NT2/D1 (cell line): ENCODE data around the gene ROR1.

ENCODE experiments used
- DNase-seq: peaks from one replicate; pipeline ENCODE4 v3.0.0-alpha.2; 2011; ENCODE audit warnings: low read depth, low spot score
- H3K27me3 ChIP-seq: 2 replicates; pipeline ENCODE4 v1.6.0; 2011; ENCODE audit warnings: mild to moderate bottlenecking; ENCODE audit not compliant: insufficient read length, insufficient read depth
- H3K36me3 ChIP-seq: 2 replicates; pipeline ENCODE4 v1.6.1; 2011; ENCODE audit warnings: mild to moderate bottlenecking, low read length, mixed read lengths; ENCODE audit not compliant: insufficient read depth, insufficient read length
- H3K4me1 ChIP-seq: 2 replicates; pipeline ENCODE4 v1.5.1; 2011; ENCODE audit not compliant: insufficient read depth, insufficient read length
- H3K4me3 ChIP-seq: 2 replicates; pipeline ENCODE4 v1.5.1; 2011; ENCODE audit warnings: low read depth; ENCODE audit not compliant: insufficient read length
- H3K9ac ChIP-seq: 2 replicates; pipeline ENCODE4 v1.6.0; 2011; ENCODE audit warnings: low read depth; ENCODE audit not compliant: insufficient read length
- H3K9me3 ChIP-seq: 2 replicates; pipeline ENCODE4 v1.5.1; 2011; ENCODE audit warnings: mild to moderate bottlenecking, low read length; ENCODE audit not compliant: insufficient read depth
- SUZ12 ChIP-seq: IDR thresholded peaks from 2 replicates; pipeline ENCODE4 v1.6.1; 2011; ENCODE audit not compliant: insufficient read length, insufficient read depth; ENCODE audit errors: extremely low read depth
- YY1 ChIP-seq: IDR thresholded peaks from 2 replicates; pipeline ENCODE4 v1.6.1; 2011; ENCODE audit not compliant: insufficient read length, insufficient read depth
- ZNF274 ChIP-seq: IDR thresholded peaks from 2 replicates; pipeline ENCODE4 v1.6.1; 2011; ENCODE audit warnings: mild to moderate bottlenecking, low read depth, low read length

Gene ROR1

DNA sequence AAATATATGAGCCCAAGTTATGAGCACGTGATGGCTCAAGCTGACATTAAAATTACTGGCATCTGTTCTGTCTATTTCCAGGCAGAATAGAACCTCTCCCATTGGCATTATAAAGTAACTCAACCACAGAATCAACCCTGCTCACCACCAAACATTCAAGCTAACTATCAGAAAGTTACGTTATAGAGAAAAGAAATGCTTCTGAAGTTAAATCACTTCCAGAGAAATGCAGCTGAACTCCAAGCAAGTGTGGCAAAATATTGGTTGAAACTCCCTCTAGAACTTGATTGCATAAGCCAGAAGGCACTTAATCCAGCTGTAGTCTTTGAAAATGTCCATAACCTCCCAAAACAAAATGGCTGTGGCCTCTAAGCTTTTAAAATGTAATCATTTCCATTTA, 393.4 kb downstream of the ROR1 start:
- DNase-seq: no peak
- TF ChIP-seq SUZ12: no peak
- no peak for TF ChIP-seq YY1
- no peak for TF ChIP-seq ZNF274

DNA sequence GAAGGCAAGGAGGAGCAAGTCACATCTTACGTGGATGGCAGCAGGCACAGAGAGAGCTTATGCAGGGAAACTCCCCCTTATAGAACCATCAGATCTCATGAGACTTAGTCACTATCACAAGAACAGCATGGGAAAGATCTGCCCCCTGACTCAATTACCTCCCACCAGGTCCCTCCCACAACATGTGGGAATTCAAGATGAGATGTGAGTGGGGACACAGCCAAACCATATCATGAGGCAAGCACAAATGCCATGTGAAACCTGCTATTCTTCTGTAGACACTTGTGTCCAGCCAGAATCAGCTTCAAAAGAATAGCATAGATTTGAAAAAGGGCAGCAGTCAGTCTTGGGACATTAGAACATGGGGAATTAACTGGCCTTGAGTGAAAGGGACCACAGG, 397.4 kb downstream of the ROR1 start:
- Histone ChIP-seq H3K4me3 (no peak overlapping the region), H3K4me1 (peaks cover 4% of the 10 kb centered on the region), H3K9me3 (peaks cover 21% of the 10 kb centered on the region), H3K27me3 (no peaks in the 10 kb centered on the region), H3K9ac (no peak overlapping the region), H3K36me3 (peaks cover 4% of the 10 kb centered on the region)
- TF ChIP-seq ZNF274: no peak
- no peak for TF ChIP-seq YY1
- no peak for TF ChIP-seq SUZ12
- no peak for DNase-seq

More for the DNA sequence above, 393.4 kb downstream of the ROR1 start:
- Histone ChIP-seq H3K9me3 (peaks cover 21% of the 10 kb centered on the region), H3K4me1 (peaks cover 4% of the 10 kb centered on the region), H3K9ac (no peak overlapping the region), H3K36me3 (peaks cover 8% of the 10 kb centered on the region), H3K27me3 (no peaks in the 10 kb centered on the region), H3K4me3 (no peak overlapping the region)

DNA sequence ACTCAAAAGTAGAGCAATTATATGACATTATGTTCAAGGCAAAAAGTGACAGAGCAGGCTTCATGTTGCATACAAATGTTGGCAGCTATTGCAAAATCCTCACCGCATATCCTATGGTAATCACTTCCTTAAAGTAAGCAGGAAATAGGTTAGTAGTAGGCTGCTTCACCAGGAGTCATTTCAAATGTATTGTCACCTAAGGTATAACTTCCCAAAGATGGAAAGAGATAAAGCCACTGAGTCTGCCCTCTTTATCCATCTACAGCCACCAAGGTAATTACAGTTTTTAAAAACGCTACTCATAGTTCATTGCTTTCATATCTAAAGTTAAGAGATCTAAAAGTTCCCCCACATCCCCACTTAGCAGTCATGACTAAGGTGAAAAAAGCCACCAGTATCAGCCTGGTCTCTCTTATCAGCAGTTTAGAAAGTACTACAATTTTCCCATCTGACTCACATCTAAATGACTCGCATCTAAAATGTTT, 398.0 kb downstream of the ROR1 start:
- peaks cover 4% of the 10 kb centered on the region for H3K36me3 ChIP-seq
- H3K4me1 ChIP-seq: peaks cover 4% of the 10 kb centered on the region
- peaks cover 21% of the 10 kb centered on the region for H3K9me3 ChIP-seq
- H3K9ac ChIP-seq: no peak overlapping the region
- no peaks in the 10 kb centered on the region for H3K27me3 ChIP-seq
- TF ChIP-seq ZNF274: no peak
- TF ChIP-seq YY1: no peak
- TF ChIP-seq SUZ12: no peak
- no peak for DNase-seq
- H3K4me3 ChIP-seq: no peak overlapping the region

DNA sequence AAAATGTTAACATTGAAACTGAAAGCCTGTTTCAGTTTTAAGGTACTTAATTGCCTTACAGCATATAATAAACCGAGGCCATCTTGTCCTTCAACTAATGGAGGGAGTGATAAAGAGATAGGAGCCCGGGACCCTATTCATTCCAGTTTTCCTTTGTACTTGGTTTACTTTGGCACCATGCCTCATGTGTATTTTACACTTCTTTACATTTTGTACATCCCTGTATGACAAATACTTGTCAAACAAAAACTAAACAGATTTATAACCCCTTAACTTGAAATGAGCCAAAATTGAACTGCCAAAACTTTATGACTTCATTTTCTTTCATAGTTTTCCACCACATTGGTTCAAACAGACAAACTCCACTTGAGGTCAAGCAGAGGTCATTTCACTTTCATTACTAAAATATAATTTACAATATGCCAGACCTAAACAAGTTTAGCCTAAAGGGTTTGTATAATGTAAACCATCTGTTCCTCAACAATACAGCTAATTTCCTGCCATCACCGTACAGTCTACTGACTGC, 398.7 kb downstream of the ROR1 start:
- peaks cover 21% of the 10 kb centered on the region for H3K9me3 ChIP-seq
- no peaks in the 10 kb centered on the region for H3K27me3 ChIP-seq
- peaks cover 6% of the 10 kb centered on the region for H3K36me3 ChIP-seq
- no peak overlapping the region for H3K4me3 ChIP-seq
- TF ChIP-seq YY1 (no peak), SUZ12 (no peak), ZNF274 (no peak)
- DNase-seq: no peak
- H3K4me1 ChIP-seq: peaks cover 4% of the 10 kb centered on the region
- H3K9ac ChIP-seq: no peak overlapping the region

DNA sequence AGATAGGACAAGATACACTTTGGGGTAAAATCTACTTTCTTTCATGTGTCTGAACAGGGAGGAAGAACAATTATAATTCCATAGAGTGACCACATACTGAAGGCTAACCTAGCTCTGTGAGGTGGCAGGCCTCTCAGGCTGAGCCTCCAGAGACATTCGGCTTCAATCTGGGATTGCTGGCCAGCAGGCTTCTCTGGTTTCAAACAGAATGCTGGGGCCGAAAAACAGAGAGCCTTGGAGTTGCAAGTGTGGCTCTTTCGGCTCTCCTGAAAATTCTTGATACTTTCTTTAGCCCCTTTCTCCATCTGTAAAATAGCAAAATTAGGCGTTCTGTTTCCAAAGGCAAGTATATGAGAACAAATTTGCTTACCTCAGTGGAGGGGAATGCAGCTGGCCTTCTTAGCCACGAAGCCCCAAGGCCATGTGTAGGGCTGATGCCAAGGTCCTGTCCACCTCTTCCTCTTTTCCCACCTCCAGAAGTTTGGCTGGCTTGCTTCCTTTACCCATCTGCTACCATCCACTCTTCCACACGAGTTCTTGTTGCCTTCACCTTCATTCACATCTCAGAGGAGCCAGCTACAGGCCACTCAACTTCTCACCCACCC, 399.6 kb downstream of the ROR1 start:
- no peak overlapping the region for H3K9ac ChIP-seq
- H3K4me1 ChIP-seq: peaks cover 4% of the 10 kb centered on the region
- TF ChIP-seq SUZ12: no peak
- TF ChIP-seq ZNF274: no peak
- no peak for TF ChIP-seq YY1
- peaks cover 19% of the 10 kb centered on the region for H3K9me3 ChIP-seq
- DNase-seq: no peak
- peaks cover 15% of the 10 kb centered on the region for H3K36me3 ChIP-seq
- no peak overlapping the region for H3K4me3 ChIP-seq
- H3K27me3 ChIP-seq: no peaks in the 10 kb centered on the region

DNA sequence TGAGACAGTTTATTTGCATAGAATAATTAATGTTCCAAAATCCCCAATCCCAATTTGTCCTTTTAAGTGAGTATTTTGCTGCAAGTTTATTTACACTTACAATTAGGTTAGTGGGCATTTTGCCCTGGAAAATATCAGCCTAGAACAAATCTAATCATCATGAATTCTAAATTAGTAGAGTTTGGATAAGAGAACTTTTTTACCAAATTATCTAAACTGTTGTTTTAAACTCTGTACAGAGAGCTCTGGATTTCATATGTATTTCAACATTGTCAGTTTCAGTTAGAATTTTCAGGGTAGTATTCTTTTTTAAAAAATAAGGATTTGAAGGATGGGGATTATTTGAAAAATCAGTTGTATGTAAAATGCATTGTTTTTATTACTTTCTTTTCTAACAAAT, 401.8 kb downstream of the ROR1 start:
- Histone ChIP-seq H3K36me3 (peaks cover 21% of the 10 kb centered on the region), H3K9ac (no peak overlapping the region), H3K9me3 (no peaks in the 10 kb centered on the region), H3K4me1 (peaks cover 4% of the 10 kb centered on the region), H3K27me3 (no peaks in the 10 kb centered on the region), H3K4me3 (no peak overlapping the region)
- TF ChIP-seq ZNF274: no peak
- no peak for TF ChIP-seq YY1
- no peak for TF ChIP-seq SUZ12
- no peak for DNase-seq

DNA sequence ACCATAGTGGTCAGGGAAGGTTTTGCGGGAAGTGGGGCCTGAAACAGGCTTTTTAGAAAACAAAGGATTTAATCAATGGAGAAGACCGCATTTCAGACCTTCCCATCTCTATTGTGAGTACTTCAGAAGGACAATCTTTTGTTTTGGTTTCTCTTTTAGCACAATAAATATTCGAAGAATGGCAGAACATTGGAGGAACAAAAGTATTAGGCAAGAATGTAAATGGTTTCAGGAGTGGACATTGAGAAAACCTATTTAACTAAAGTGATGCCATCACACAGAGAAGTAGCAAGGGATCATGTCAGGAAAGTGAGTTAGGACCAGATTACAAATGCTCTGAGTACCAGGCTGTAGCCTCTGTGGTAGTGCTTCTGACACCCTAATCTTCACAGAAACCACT, 402.8 kb downstream of the ROR1 start:
- Histone ChIP-seq H3K9ac (no peak overlapping the region), H3K4me1 (peaks cover under 1% of the 10 kb centered on the region), H3K4me3 (no peak overlapping the region), H3K9me3 (no peaks in the 10 kb centered on the region), H3K27me3 (no peaks in the 10 kb centered on the region), H3K36me3 (peaks cover 21% of the 10 kb centered on the region)
- TF ChIP-seq ZNF274 (no peak), YY1 (no peak), SUZ12 (no peak)
- DNase-seq: peak; percentile 36

DNA sequence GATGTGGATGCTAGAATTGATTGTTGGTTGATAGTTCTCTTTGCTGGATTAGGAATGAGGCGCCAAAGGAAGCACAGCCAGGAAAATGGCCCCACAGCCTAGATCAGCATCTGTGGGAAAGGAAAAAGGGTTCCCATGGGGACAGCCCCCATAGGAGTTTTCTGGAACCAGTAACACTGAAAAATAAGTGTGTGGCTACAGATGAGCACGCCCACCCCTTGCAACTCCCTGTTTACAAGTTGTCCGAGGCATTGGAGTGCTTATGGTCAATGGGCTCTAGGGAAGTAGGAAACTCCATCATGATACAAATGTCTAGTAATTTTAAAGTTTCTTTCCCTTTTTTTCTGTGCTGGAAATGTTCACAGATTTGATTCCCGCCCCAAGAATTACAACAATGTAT, 405.8 kb downstream of the ROR1 start:
- H3K9ac ChIP-seq: no peak overlapping the region
- TF ChIP-seq ZNF274: no peak
- no peak for TF ChIP-seq YY1
- no peak for TF ChIP-seq SUZ12
- H3K4me1 ChIP-seq: no peaks in the 10 kb centered on the region
- no peak for DNase-seq
- no peaks in the 10 kb centered on the region for H3K9me3 ChIP-seq
- H3K36me3 ChIP-seq: peaks cover 21% of the 10 kb centered on the region
- H3K27me3 ChIP-seq: no peaks in the 10 kb centered on the region
- no peak overlapping the region for H3K4me3 ChIP-seq
